Keratinocyte (primary cell): ENCODE results near the gene PLPP3. TPM values are rescaled to one million over a fixed set of nuclear protein-coding genes. Genes with fewer than 3 reads are reported as not detected.
"Not testable (repeated sequence)": the region's sequence is repeated elsewhere in the genome, so short reads cannot be mapped to it uniquely, and the experiment has no call there.

Experiments
- DNase-seq: peaks from one replicate; pipeline ENCODE4 v3.0.0-alpha.2; 2011; ENCODE audit warnings: low read depth, missing footprints, low spot score
- FAIRE-seq: peaks from 2 replicates; lab custom pipeline; 2011; peaks lifted over from hg19 to GRCh38; lab: Jason Lieb, UNC
- H2AFZ ChIP-seq: 2 replicates; pipeline ENCODE4 v1.6.0; 2012; ENCODE audit warnings: low read length, control low read depth, inconsistent platforms; ENCODE audit not compliant: control insufficient read depth
- H3K27ac ChIP-seq: 2 replicates; pipeline ENCODE4 v1.5.1; 2011; ENCODE audit warnings: low read length; ENCODE audit not compliant: control insufficient read depth, insufficient read depth
- H3K27me3 ChIP-seq: 3 replicates; pipeline ENCODE4 v1.6.0; 2011; ENCODE audit warnings: low read length; ENCODE audit not compliant: control insufficient read depth, insufficient read depth; ENCODE audit errors: extremely low read depth
- H3K36me3 ChIP-seq, 2 experiments: 2 replicates in 1 of 2; 3 replicates in 1 of 2; pipeline ENCODE4 v1.5.1; 2011; ENCODE audit warnings: low read length in 2 of 2, mild to moderate bottlenecking in 1 of 2; ENCODE audit not compliant: control insufficient read depth in 2 of 2, insufficient read depth in 2 of 2; ENCODE audit errors: extremely low read depth in 1 of 2
- H3K4me1 ChIP-seq: 3 replicates; pipeline ENCODE4 v1.5.1; 2011; ENCODE audit warnings: low read length; ENCODE audit not compliant: control insufficient read depth, insufficient read depth; ENCODE audit errors: extremely low read depth
- H3K4me2 ChIP-seq: 3 replicates; pipeline ENCODE4 v1.6.0; 2011; ENCODE audit warnings: low read depth, low read length; ENCODE audit not compliant: control insufficient read depth, insufficient read depth; ENCODE audit errors: extremely low read depth
- H3K4me3 ChIP-seq, 3 experiments: fragments of 200-600 bp in 1 of 3; sonication (generic) in 1 of 3; 2 replicates in 2 of 3; 3 replicates in 1 of 3; pipeline ENCODE4 v1.5.1; 2011 to 2016; ENCODE audit warnings: low read length in 3 of 3, mild to moderate bottlenecking in 3 of 3, control low read depth in 2 of 3, inconsistent platforms in 1 of 3, low read depth in 1 of 3, mixed read lengths in 1 of 3, mixed run types in 1 of 3, moderate library complexity in 1 of 3; ENCODE audit not compliant: control insufficient read depth in 2 of 3, insufficient read depth in 2 of 3; ENCODE audit errors: extremely low read depth in 1 of 3
- H3K79me2 ChIP-seq: 2 replicates; pipeline ENCODE4 v1.6.0; 2012; ENCODE audit warnings: low read length; ENCODE audit not compliant: control insufficient read depth, insufficient read depth
- H3K9ac ChIP-seq: 3 replicates; pipeline ENCODE4 v1.6.0; 2011; ENCODE audit warnings: low read length; ENCODE audit not compliant: control insufficient read depth, insufficient read depth; ENCODE audit errors: extremely low read depth
- H3K9me1 ChIP-seq: 3 replicates; pipeline ENCODE4 v1.6.0; 2011; ENCODE audit warnings: low read length; ENCODE audit not compliant: control insufficient read depth, insufficient read depth; ENCODE audit errors: extremely low read depth
- H3K9me3 ChIP-seq: 2 replicates; pipeline ENCODE4 v1.5.1; 2012; ENCODE audit warnings: low read depth, low read length; ENCODE audit not compliant: control insufficient read depth
- H4K20me1 ChIP-seq: 3 replicates; pipeline ENCODE4 v1.6.0; 2011; ENCODE audit warnings: low read length; ENCODE audit not compliant: control insufficient read depth, insufficient read depth; ENCODE audit errors: extremely low read depth
- EZH2 ChIP-seq: IDR thresholded peaks from one replicate; pipeline ENCODE4 v1.6.1; 2012; ENCODE audit warnings: inconsistent platforms, mild to moderate bottlenecking, low read length, moderate library complexity
- dilution Hi-C: fragments of 300-500 bp; cut with MboI; formaldehyde crosslinking; loops from one replicate; pipeline ENCODE4 v1.7.0; 2020; ENCODE audit warnings: low sequenced_read_pairs; ENCODE audit not compliant: extremely low pct_ligation_motif_present
- polyA plus RNA-seq, 5 experiments: library from polyadenylated mRNA; depleted of rRNA in 3 of 5; stranded (reverse) in 3 of 5; stranded (forward) in 1 of 5; unstranded in 1 of 5; fragments of >200 nt; gene quantifications; 1 replicate in 1 of 5; 2 replicates in 3 of 5; 3 replicates in 1 of 5; pipeline versions ENCODE4 v1.2.1 to v1.2.3, GENCODE V29; 2011 to 2012; ENCODE audit warnings: missing spikeins in 2 of 5, low read depth in 1 of 5, low replicate concordance in 1 of 5
- TF ChIP-seq, protein P1 (sequence below), 3 experiments: IDR thresholded peaks in 1 of 3; conservative IDR thresholded peaks in 1 of 3; optimal IDR thresholded peaks in 1 of 3; 2 replicates in 2 of 3; 3 replicates in 1 of 3; pipeline versions ENCODE3 to v1.5.1; 2011; ENCODE audit warnings: low read length in 3 of 3, mild to moderate bottlenecking in 3 of 3, moderate library complexity in 2 of 3, control low read depth in 1 of 3, inconsistent platforms in 1 of 3; ENCODE audit not compliant: insufficient read depth in 2 of 3; ENCODE audit errors: extremely low read depth in 1 of 3

PLPP3 gene
- polyA plus RNA-seq, 1 donor (not counting 4 experiments of a cell fraction or from before 2014, with no cell fraction given), result 4.0 TPM

DNA sequence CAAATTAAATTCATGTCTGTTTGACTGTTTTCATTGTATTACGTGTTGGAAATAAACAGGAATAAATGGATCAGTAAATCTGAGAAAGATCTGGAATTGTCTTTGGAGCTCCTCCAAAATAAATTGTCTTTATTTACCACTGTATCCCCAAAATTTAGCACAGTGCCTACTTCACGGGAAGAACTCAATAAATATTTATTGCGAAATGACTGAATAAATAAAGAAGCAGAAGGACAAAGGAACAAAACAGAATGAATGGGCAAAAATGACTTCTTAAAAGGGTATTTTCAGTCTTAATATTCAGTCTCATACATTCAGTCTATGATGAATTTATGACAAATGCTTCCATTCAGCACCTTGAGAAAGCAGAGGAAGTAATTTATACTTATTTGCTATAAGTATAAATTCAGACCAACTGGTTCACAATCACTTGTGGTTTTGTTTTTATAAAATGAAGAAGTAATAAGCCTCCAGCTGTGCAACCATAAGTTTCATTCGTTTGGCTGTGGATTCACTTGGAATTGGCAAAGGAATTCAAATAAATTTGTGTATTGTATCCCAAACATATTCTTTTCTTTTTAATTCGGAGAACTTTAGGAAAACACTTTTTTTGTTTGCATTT, 46.6 kb upstream of the PLPP3 start:
- Histone ChIP-seq H3K27me3 (no peaks in the 10 kb centered on the region), H3K27ac (no peak overlapping the region), H3K9me1 (no peaks in the 10 kb centered on the region), H3K4me1 (no peaks in the 10 kb centered on the region), H3K9me3 (no peaks in the 10 kb centered on the region), H3K36me3 (no peaks in the 10 kb centered on the region), H3K79me2 (no peaks in the 10 kb centered on the region), H4K20me1 (no peaks in the 10 kb centered on the region), H2AFZ (no peak overlapping the region), H3K9ac (no peak overlapping the region), H3K4me3 (no peak overlapping the region), H3K4me2 (no peak overlapping the region)
- DNase-seq, result no peak
- dilution Hi-C loops, result no loop called here
- no peak for FAIRE-seq
- TF ChIP-seq EZH2, result no peak
- TF ChIP-seq, protein P1, sequence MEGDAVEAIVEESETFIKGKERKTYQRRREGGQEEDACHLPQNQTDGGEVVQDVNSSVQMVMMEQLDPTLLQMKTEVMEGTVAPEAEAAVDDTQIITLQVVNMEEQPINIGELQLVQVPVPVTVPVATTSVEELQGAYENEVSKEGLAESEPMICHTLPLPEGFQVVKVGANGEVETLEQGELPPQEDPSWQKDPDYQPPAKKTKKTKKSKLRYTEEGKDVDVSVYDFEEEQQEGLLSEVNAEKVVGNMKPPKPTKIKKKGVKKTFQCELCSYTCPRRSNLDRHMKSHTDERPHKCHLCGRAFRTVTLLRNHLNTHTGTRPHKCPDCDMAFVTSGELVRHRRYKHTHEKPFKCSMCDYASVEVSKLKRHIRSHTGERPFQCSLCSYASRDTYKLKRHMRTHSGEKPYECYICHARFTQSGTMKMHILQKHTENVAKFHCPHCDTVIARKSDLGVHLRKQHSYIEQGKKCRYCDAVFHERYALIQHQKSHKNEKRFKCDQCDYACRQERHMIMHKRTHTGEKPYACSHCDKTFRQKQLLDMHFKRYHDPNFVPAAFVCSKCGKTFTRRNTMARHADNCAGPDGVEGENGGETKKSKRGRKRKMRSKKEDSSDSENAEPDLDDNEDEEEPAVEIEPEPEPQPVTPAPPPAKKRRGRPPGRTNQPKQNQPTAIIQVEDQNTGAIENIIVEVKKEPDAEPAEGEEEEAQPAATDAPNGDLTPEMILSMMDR (optimal IDR thresholded peaks at IDR 0.05 in 1 of 3, IDR thresholded peaks at IDR 0.05 in 1 of 3, conservative IDR thresholded peaks at IDR 0.05 in 1 of 3; ENCODE audit: extremely low read depth in 1 of 3, insufficient read depth in 2 of 3, low read length in 3 of 3), result no peak

- H3K27ac ChIP-seq, result no peak overlapping the region
- H3K4me1 ChIP-seq, result no peaks in the 10 kb centered on the region
- H3K79me2 ChIP-seq, result no peaks in the 10 kb centered on the region
- H3K9me1 ChIP-seq, result no peaks in the 10 kb centered on the region
- H4K20me1 ChIP-seq, result no peaks in the 10 kb centered on the region
- no peak overlapping the region for H3K9ac ChIP-seq
- H3K27me3 ChIP-seq, result no peaks in the 10 kb centered on the region
- H3K36me3 ChIP-seq, result no peaks in the 10 kb centered on the region
- dilution Hi-C loops, result no loop called here
- H2AFZ ChIP-seq, result no peak overlapping the region
- FAIRE-seq (no peak), DNase-seq (no peak)
- H3K4me3 ChIP-seq, result no peak overlapping the region
- H3K9me3 ChIP-seq, result no peaks in the 10 kb centered on the region
- H3K4me2 ChIP-seq, result no peak overlapping the region
- TF ChIP-seq, protein P1 (optimal IDR thresholded peaks at IDR 0.05 in 1 of 3, IDR thresholded peaks at IDR 0.05 in 1 of 3, conservative IDR thresholded peaks at IDR 0.05 in 1 of 3; ENCODE audit: extremely low read depth in 1 of 3, insufficient read depth in 2 of 3, low read length in 3 of 3), result no peak
- TF ChIP-seq EZH2, result no peak
These were observed 37.8 kb upstream of the PLPP3 start for GRCh38 chr1:56617141-56617540.

GRCh38 chr1:56610770-56611169, 31.4 kb upstream of the PLPP3 start:
- H3K9ac ChIP-seq, H3K9me1 ChIP-seq, dilution Hi-C loops, H3K79me2 ChIP-seq, H3K4me3 ChIP-seq, H3K27me3 ChIP-seq, H3K27ac ChIP-seq, H4K20me1 ChIP-seq, H3K9me3 ChIP-seq, H3K4me1 ChIP-seq, DNase-seq, H3K36me3 ChIP-seq, FAIRE-seq, H3K4me2 ChIP-seq, H2AFZ ChIP-seq: not testable (repeated sequence)

GRCh38 chr1:56610097-56610496, 30.7 kb upstream of the PLPP3 start:
- H3K27ac ChIP-seq, H3K9me3 ChIP-seq, H3K4me1 ChIP-seq, H3K27me3 ChIP-seq, H3K4me3 ChIP-seq, H3K36me3 ChIP-seq, DNase-seq, H2AFZ ChIP-seq, H3K9ac ChIP-seq, dilution Hi-C loops, H4K20me1 ChIP-seq, H3K79me2 ChIP-seq, FAIRE-seq, H3K9me1 ChIP-seq, H3K4me2 ChIP-seq: not testable (repeated sequence)
